Liver (tissue), 3 donors: Measurements from ENCODE around the gene TNRC6B.

Source experiments
- EGR1 ChIP-seq, 2 donors: IDR thresholded peaks; 2 replicates each; pipeline ENCODE4 v1.6.1; 2016 to 2018; ENCODE audit warnings: antibody characterized with exemption in 2 of 2, low read depth in 2 of 2
- RAD21 ChIP-seq, 2 donors: IDR thresholded peaks; 2 replicates each; pipeline ENCODE4 v1.6.1; 2016; ENCODE audit warnings: antibody characterized with exemption in 2 of 2, mild to moderate bottlenecking in 2 of 2
- REST ChIP-seq: IDR thresholded peaks from 2 replicates; pipeline ENCODE4 v1.6.1; 2016; ENCODE audit warnings: antibody characterized with exemption, mild to moderate bottlenecking
- SP1 ChIP-seq: IDR thresholded peaks from 2 replicates; pipeline ENCODE4 v1.6.1; 2018; ENCODE audit warnings: antibody characterized with exemption, mild to moderate bottlenecking
- TAF1 ChIP-seq: conservative IDR thresholded peaks from 2 replicates; pipeline ENCODE4 v1.6.1; 2016; ENCODE audit warnings: antibody characterized with exemption, mild to moderate bottlenecking
- ZBTB33 ChIP-seq: IDR thresholded peaks from 2 replicates; pipeline ENCODE4 v1.6.1; 2016; ENCODE audit warnings: antibody characterized with exemption
- TF ChIP-seq, protein P1 (sequence below): IDR thresholded peaks from 2 replicates; pipeline ENCODE4 v1.6.1; 2016; ENCODE audit warnings: antibody characterized with exemption
- TF ChIP-seq, protein P2 (sequence below): fragments of 150-350 bp; IDR thresholded peaks from 2 replicates; pipeline ENCODE4 v1.5.1; 2017; ENCODE audit warnings: improper control_type of control experiment, low read depth, low read length; ENCODE audit not compliant: missing input control
- donor health status: healthy.
- donor health status: healthy.

- TF ChIP-seq, protein P1, sequence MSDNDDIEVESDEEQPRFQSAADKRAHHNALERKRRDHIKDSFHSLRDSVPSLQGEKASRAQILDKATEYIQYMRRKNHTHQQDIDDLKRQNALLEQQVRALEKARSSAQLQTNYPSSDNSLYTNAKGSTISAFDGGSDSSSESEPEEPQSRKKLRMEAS = no peak
- TF ChIP-seq EGR1 (IDR thresholded peaks at IDR 0.05; ENCODE audit: low read depth in 2 of 2) = no peak
- TF ChIP-seq REST = no peak
- TF ChIP-seq, protein P2, sequence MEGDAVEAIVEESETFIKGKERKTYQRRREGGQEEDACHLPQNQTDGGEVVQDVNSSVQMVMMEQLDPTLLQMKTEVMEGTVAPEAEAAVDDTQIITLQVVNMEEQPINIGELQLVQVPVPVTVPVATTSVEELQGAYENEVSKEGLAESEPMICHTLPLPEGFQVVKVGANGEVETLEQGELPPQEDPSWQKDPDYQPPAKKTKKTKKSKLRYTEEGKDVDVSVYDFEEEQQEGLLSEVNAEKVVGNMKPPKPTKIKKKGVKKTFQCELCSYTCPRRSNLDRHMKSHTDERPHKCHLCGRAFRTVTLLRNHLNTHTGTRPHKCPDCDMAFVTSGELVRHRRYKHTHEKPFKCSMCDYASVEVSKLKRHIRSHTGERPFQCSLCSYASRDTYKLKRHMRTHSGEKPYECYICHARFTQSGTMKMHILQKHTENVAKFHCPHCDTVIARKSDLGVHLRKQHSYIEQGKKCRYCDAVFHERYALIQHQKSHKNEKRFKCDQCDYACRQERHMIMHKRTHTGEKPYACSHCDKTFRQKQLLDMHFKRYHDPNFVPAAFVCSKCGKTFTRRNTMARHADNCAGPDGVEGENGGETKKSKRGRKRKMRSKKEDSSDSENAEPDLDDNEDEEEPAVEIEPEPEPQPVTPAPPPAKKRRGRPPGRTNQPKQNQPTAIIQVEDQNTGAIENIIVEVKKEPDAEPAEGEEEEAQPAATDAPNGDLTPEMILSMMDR = no peak
- TF ChIP-seq SP1 = no peak
- TF ChIP-seq RAD21 (IDR thresholded peaks at IDR 0.05) = no peak
- no peak for TF ChIP-seq TAF1
- TF ChIP-seq ZBTB33 = no peak
Observed at GRCh38 chr22:40313007-40313406, 135.3 kb downstream of the TNRC6B start.
